Breast epithelium (tissue), 3 donors: ENCODE measurements around the gene PHKB.

Experiments
- CTCF ChIP-seq, 3 donors: fragments of 450-650 bp; IDR thresholded peaks; one replicate each; pipeline ENCODE4 v1.5.1; 2016 to 2017; ENCODE audit warnings: antibody characterized with exemption in 3 of 3, mild to moderate bottlenecking in 3 of 3, moderate library complexity in 3 of 3
- POLR2AphosphoS5 ChIP-seq, 3 donors: sonication (generic); formaldehyde crosslinking; IDR thresholded peaks; one replicate each; pipeline ENCODE4 v1.6.1; 2017; ENCODE audit warnings: antibody characterized with exemption in 3 of 3

- TF ChIP-seq CTCF (IDR thresholded peaks at IDR 0.05) (no peak), POLR2AphosphoS5 (IDR thresholded peaks at IDR 0.05) (no peak)
These were observed 44.3 kb upstream of the PHKB start for GRCh38 chr16:47416869-47417268.
